OCI-LY1 (cell line): Measurements from ENCODE around the gene ARHGDIB.

ENCODE experiments used
- H2AFZ ChIP-seq: fragments of 200-600 bp; sonication (generic), shearing (Covaris generic); 2 replicates; pipeline ENCODE4 v1.6.0; 2014; ENCODE audit warnings: antibody characterized with exemption, mild to moderate bottlenecking, low read length
- H3F3A ChIP-seq: fragments of 200-600 bp; sonication (generic), shearing (Covaris generic); 2 replicates; pipeline ENCODE4 v1.6.0; 2014; ENCODE audit warnings: mild to moderate bottlenecking, antibody characterized with exemption, low read length, moderate library complexity; ENCODE audit not compliant: insufficient read depth
- H3K27ac ChIP-seq: fragments of 200-600 bp; sonication (generic); 2 replicates; pipeline ENCODE4 v1.5.1; 2014; ENCODE audit warnings: low read length, mixed run types, mild to moderate bottlenecking, low read depth; ENCODE audit not compliant: poor library complexity, severe bottlenecking
- H3K27me3 ChIP-seq: fragments of 200-600 bp; sonication (generic); 2 replicates; pipeline ENCODE4 v1.6.0; 2014; ENCODE audit warnings: antibody characterized with exemption, mild to moderate bottlenecking, low read length, moderate library complexity; ENCODE audit not compliant: insufficient read depth
- H3K36me3 ChIP-seq: fragments of 200-600 bp; sonication (generic); 2 replicates; pipeline ENCODE4 v1.6.1; 2014; ENCODE audit warnings: mild to moderate bottlenecking, antibody characterized with exemption, low read length, moderate library complexity, mixed read lengths; ENCODE audit not compliant: insufficient read depth
- H3K4me1 ChIP-seq: fragments of 200-600 bp; sonication (generic); 2 replicates; pipeline ENCODE4 v1.5.1; 2014; ENCODE audit warnings: mild to moderate bottlenecking, low read length, moderate library complexity; ENCODE audit not compliant: insufficient read depth, severe bottlenecking
- H3K4me2 ChIP-seq: fragments of 200-600 bp; sonication (generic), shearing (Covaris generic); 2 replicates; pipeline ENCODE4 v1.6.1; 2014; ENCODE audit warnings: low read length
- H3K4me3 ChIP-seq: fragments of 200-600 bp; sonication (generic); 2 replicates; pipeline ENCODE4 v1.5.1; 2014; ENCODE audit warnings: low read length, low read depth, mild to moderate bottlenecking, mixed read lengths; ENCODE audit not compliant: poor library complexity, severe bottlenecking
- H3K79me2 ChIP-seq: fragments of 200-600 bp; shearing (Covaris generic); 2 replicates; pipeline ENCODE4 v1.6.1; 2016; ENCODE audit warnings: mixed run types, low read length, mixed read lengths; ENCODE audit not compliant: insufficient read depth
- H3K9ac ChIP-seq: fragments of 200-600 bp; sonication (generic), shearing (Covaris generic); 2 replicates; pipeline ENCODE4 v1.6.1; 2014; ENCODE audit warnings: mild to moderate bottlenecking, low read length, mixed read lengths
- H3K9me2 ChIP-seq: fragments of 200-600 bp; sonication (generic), shearing (Covaris generic); 2 replicates; pipeline ENCODE4 v1.6.1; 2014; ENCODE audit warnings: low read depth, mild to moderate bottlenecking, low read length, mixed read lengths
- H3K9me3 ChIP-seq: fragments of 200-600 bp; shearing (Covaris generic); 2 replicates; pipeline ENCODE4 v1.6.1; 2014; ENCODE audit warnings: low read length, mixed read lengths
- H4K20me1 ChIP-seq: fragments of 200-600 bp; sonication (generic), shearing (Covaris generic); 2 replicates; pipeline ENCODE4 v1.6.0; 2016; ENCODE audit warnings: mild to moderate bottlenecking, low read length; ENCODE audit not compliant: insufficient read depth
- EZH2 ChIP-seq: fragments of 200-600 bp; sonication (generic), shearing (Covaris generic); IDR thresholded peaks from 2 replicates; pipeline ENCODE4 v1.8.0; 2017; ENCODE audit warnings: borderline replicate concordance, mixed run types, mild to moderate bottlenecking, antibody characterized with exemption, low read length, moderate library complexity, mixed read lengths
- TF ChIP-seq, protein P1 (sequence below): fragments of 200-600 bp; sonication (generic), shearing (Covaris generic); IDR thresholded peaks from 2 replicates; pipeline ENCODE4 v1.5.1; 2017; ENCODE audit warnings: mild to moderate bottlenecking, antibody characterized with exemption, low read length, moderate library complexity, mixed read lengths

ARHGDIB gene

DNA sequence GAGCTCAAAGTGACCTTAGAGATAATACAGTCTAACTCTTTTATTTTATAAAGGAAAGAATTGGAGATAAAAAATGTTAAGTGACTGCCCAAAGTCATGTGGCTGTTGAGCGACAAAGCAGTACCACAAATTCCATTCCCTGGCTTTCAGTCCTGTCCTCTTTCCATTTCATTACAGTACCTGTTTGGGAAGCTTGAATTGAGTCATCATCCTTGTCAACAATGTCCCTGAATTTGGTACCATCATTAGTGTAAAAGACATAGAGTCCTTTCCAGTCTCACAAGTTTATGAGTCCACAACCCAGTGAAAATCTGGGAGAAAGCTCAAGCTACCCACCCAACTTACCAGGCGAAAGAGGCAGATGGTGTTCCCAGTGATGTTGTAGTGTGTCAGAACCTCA is 26.9 kb downstream of the ARHGDIB start:
- no peaks in the 10 kb centered on the region for H4K20me1 ChIP-seq
- no peaks in the 10 kb centered on the region for H3K27me3 ChIP-seq
- H3K9me3 ChIP-seq = no peaks in the 10 kb centered on the region
- H3K4me3 ChIP-seq = no peak overlapping the region
- no peak for TF ChIP-seq EZH2
- TF ChIP-seq, protein P1, sequence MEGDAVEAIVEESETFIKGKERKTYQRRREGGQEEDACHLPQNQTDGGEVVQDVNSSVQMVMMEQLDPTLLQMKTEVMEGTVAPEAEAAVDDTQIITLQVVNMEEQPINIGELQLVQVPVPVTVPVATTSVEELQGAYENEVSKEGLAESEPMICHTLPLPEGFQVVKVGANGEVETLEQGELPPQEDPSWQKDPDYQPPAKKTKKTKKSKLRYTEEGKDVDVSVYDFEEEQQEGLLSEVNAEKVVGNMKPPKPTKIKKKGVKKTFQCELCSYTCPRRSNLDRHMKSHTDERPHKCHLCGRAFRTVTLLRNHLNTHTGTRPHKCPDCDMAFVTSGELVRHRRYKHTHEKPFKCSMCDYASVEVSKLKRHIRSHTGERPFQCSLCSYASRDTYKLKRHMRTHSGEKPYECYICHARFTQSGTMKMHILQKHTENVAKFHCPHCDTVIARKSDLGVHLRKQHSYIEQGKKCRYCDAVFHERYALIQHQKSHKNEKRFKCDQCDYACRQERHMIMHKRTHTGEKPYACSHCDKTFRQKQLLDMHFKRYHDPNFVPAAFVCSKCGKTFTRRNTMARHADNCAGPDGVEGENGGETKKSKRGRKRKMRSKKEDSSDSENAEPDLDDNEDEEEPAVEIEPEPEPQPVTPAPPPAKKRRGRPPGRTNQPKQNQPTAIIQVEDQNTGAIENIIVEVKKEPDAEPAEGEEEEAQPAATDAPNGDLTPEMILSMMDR = no peak
- no peak overlapping the region for H2AFZ ChIP-seq
- H3K4me1 ChIP-seq = peaks cover 2% of the 10 kb centered on the region
- H3K9me2 ChIP-seq = no peaks in the 10 kb centered on the region
- no peak overlapping the region for H3K4me2 ChIP-seq
- peaks cover under 1% of the 10 kb centered on the region; the same call in 1 of the 2 replicates for H3F3A ChIP-seq
- H3K27ac ChIP-seq = no peak overlapping the region
- H3K79me2 ChIP-seq = no peaks in the 10 kb centered on the region
- H3K9ac ChIP-seq = no peak overlapping the region
- H3K36me3 ChIP-seq = peaks cover 2% of the 10 kb centered on the region; the same call in 1 of the 2 replicates

DNA sequence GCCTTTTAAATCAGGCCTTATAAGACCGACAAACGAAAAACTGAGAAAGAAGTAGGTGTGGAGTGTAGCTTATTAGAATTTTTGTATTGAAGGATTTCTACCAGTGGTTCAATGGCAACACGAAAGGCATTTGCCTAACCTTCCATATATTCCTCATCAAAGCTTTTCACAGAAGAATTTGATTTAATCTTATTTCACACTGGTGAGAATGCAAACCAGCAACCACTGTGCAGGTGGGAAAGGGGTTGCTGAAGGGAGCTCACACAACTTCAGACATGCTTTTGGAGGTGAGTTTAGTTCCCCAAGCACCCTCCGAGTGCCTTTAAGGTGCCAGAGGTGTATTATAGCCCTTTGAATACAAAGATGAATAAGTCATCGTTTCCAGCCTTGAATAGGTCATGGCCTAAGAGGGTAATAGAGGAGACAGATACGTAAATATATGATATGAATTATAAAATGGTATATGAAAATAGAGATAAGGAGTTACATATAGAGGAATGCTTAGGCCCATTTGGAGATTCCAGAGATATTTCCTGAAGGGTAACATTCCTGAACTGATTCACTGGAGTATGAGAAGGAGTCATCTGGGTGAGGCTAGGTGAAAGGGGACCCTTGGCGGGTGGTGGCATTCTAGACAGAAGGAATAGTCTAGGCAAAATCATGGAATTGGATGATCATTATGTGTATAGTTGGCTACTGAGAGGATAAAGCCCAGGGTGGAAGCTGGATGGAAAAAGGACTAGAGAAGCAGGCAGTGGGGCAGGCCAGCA is 29.4 kb downstream of the ARHGDIB start:
- no peaks in the 10 kb centered on the region for H3K4me1 ChIP-seq
- H3K79me2 ChIP-seq = no peaks in the 10 kb centered on the region
- H3K9me3 ChIP-seq = no peaks in the 10 kb centered on the region
- H3K4me2 ChIP-seq = no peak overlapping the region
- H3K9me2 ChIP-seq = no peaks in the 10 kb centered on the region
- TF ChIP-seq, protein P1 = no peak
- no peak for TF ChIP-seq EZH2
- no peaks in the 10 kb centered on the region for H3F3A ChIP-seq
- H3K9ac ChIP-seq = no peak overlapping the region
- H3K27ac ChIP-seq = no peak overlapping the region
- no peak overlapping the region for H2AFZ ChIP-seq
- H3K36me3 ChIP-seq = no peaks in the 10 kb centered on the region; the same call in 1 of the 2 replicates
- H4K20me1 ChIP-seq = no peaks in the 10 kb centered on the region
- H3K27me3 ChIP-seq = no peaks in the 10 kb centered on the region
- H3K4me3 ChIP-seq = no peak overlapping the region

- no peak overlapping the region for H3K27ac ChIP-seq
- H3K4me3 ChIP-seq = no peak overlapping the region
- no peaks in the 10 kb centered on the region for H4K20me1 ChIP-seq
- no peak overlapping the region for H3K4me2 ChIP-seq
- H3K9me2 ChIP-seq = no peaks in the 10 kb centered on the region
- no peaks in the 10 kb centered on the region for H3F3A ChIP-seq
- no peaks in the 10 kb centered on the region for H3K9me3 ChIP-seq
- H3K9ac ChIP-seq = no peak overlapping the region
- no peaks in the 10 kb centered on the region for H3K27me3 ChIP-seq
- TF ChIP-seq, protein P1 = no peak
- no peak for TF ChIP-seq EZH2
- no peaks in the 10 kb centered on the region; the same call in 1 of the 2 replicates for H3K36me3 ChIP-seq
- H3K79me2 ChIP-seq = no peaks in the 10 kb centered on the region
- no peak overlapping the region for H2AFZ ChIP-seq
- no peaks in the 10 kb centered on the region for H3K4me1 ChIP-seq
Measured at GRCh38 chr12:14931359-14931758, 30.0 kb downstream of the ARHGDIB start.
